ENCODE results near the gene DYRK4. TPM values are rescaled to one million over a fixed set of nuclear protein-coding genes. Genes with fewer than 3 reads are reported as not detected.
"Not testable (repeated sequence)": the region's sequence is repeated elsewhere in the genome, so short reads cannot be mapped to it uniquely, and the experiment has no call there.

DYRK4 gene
- 10 to 100 TPM; 18.6 to 38.0 (median 29.0) TPM for total RNA-seq

- H3K27me3 ChIP-seq = no peaks in the 10 kb centered on the region
- TF ChIP-seq CTCF (IDR thresholded peaks at IDR 0.05) = no peak
- TF ChIP-seq POLR2A (IDR thresholded peaks at IDR 0.05) = no peak
- TF ChIP-seq POLR2AphosphoS5 (IDR thresholded peaks at IDR 0.05) = peak in 1 of 3 donors; percentile 12
- H3K4me1 ChIP-seq = no peaks in the 10 kb centered on the region
- H3K36me3 ChIP-seq = no peaks in the 10 kb centered on the region
- intact Hi-C loops (cut with DNase I; ENCODE audit: low total_unique reads) = no loop called here
- H3K4me3 ChIP-seq = peak within 1 kb of the TSS; percentile 34 to 64 (median 41)
- H3K9me3 ChIP-seq = no peaks in the 10 kb centered on the region
- DNase-seq (ENCODE audit: low spot score in 2 of 2) = peak; percentile 32 to 58
- H3K27ac ChIP-seq = no peak within 1 kb of the TSS
These were observed at the start of gene DYRK4 for GRCh38 chr12:4562034-4562657. TSS of gene DYRK4 (plus strand) at chr12:4562208. CDS start at chr12:4562246, 38 bp downstream.

GRCh38 chr12:4518106-4518728 is 43.8 kb upstream of the DYRK4 start:
- intact Hi-C loops (cut with DNase I; ENCODE audit: low total_unique reads) = no loop called here
- H3K27me3 ChIP-seq = no peaks in the 10 kb centered on the region
- TF ChIP-seq POLR2AphosphoS5 (IDR thresholded peaks at IDR 0.05) = no peak
- DNase-seq (ENCODE audit: low spot score in 2 of 2) = no peak
- H3K4me1 ChIP-seq = no peaks in the 10 kb centered on the region
- no peak overlapping the region for H3K27ac ChIP-seq
- no peaks in the 10 kb centered on the region for H3K9me3 ChIP-seq
- no peak overlapping the region for H3K4me3 ChIP-seq
- H3K36me3 ChIP-seq = no peaks in the 10 kb centered on the region

GRCh38 chr12:4523443-4523842 is 38.6 kb upstream of the DYRK4 start:
- H3K4me1 ChIP-seq; H3K36me3 ChIP-seq; DNase-seq (ENCODE audit: low spot score in 2 of 2); H3K9me3 ChIP-seq; H3K27ac ChIP-seq; H3K27me3 ChIP-seq; intact Hi-C loops (cut with DNase I; ENCODE audit: low total_unique reads); H3K4me3 ChIP-seq: not testable (repeated sequence)

GRCh38 chr12:4526923-4527546 is 35.0 kb upstream of the DYRK4 start:
- no peak overlapping the region for H3K27ac ChIP-seq
- no peak for DNase-seq (ENCODE audit: low spot score in 2 of 2)
- H3K27me3 ChIP-seq = no peaks in the 10 kb centered on the region
- intact Hi-C loops (cut with DNase I; ENCODE audit: low total_unique reads) = no loop called here
- no peak overlapping the region for H3K4me3 ChIP-seq
- H3K4me1 ChIP-seq = no peaks in the 10 kb centered on the region
- H3K9me3 ChIP-seq = no peaks in the 10 kb centered on the region
- no peaks in the 10 kb centered on the region for H3K36me3 ChIP-seq
- TF ChIP-seq POLR2A (IDR thresholded peaks at IDR 0.05) = no peak
- peak in 2 of 3 donors; percentile 29 to 32 for TF ChIP-seq CTCF (IDR thresholded peaks at IDR 0.05)
- no peak for TF ChIP-seq POLR2AphosphoS5 (IDR thresholded peaks at IDR 0.05)

GRCh38 chr12:4530160-4530559 is 31.8 kb upstream of the DYRK4 start:
- H3K4me1 ChIP-seq = no peaks in the 10 kb centered on the region
- H3K27me3 ChIP-seq = no peaks in the 10 kb centered on the region
- TF ChIP-seq CTCF (IDR thresholded peaks at IDR 0.05) (no peak), POLR2AphosphoS5 (IDR thresholded peaks at IDR 0.05) (no peak), POLR2A (IDR thresholded peaks at IDR 0.05) (no peak)
- H3K27ac ChIP-seq = no peak overlapping the region
- no peak for DNase-seq (ENCODE audit: low spot score in 2 of 2)
- H3K4me3 ChIP-seq = no peak overlapping the region
- H3K9me3 ChIP-seq = no peaks in the 10 kb centered on the region
- intact Hi-C loops (cut with DNase I; ENCODE audit: low total_unique reads) = no loop called here
- H3K36me3 ChIP-seq = no peaks in the 10 kb centered on the region

- H3K36me3 ChIP-seq = no peaks in the 10 kb centered on the region
- no peaks in the 10 kb centered on the region for H3K4me1 ChIP-seq
- no peak overlapping the region for H3K27ac ChIP-seq
- no peak overlapping the region for H3K4me3 ChIP-seq
- intact Hi-C loops (cut with DNase I; ENCODE audit: low total_unique reads) = no loop called here
- no peaks in the 10 kb centered on the region for H3K9me3 ChIP-seq
- no peaks in the 10 kb centered on the region for H3K27me3 ChIP-seq
- DNase-seq (ENCODE audit: low spot score in 2 of 2) = no peak
- TF ChIP-seq CTCF (IDR thresholded peaks at IDR 0.05) (no peak), POLR2AphosphoS5 (IDR thresholded peaks at IDR 0.05) (no peak)
These were observed 30.9 kb upstream of the DYRK4 start for GRCh38 chr12:4530982-4531586.

Data from breast epithelium (tissue), 4 donors.